ENCODE results near the gene RABGAP1.

GRCh38 chr9:123149067-123149466 is 208.2 kb downstream of the RABGAP1 start:
- TF ChIP-seq CTCF (conservative IDR thresholded peaks at IDR 0.05; ENCODE audit: low read depth in 2 of 2) (no peak), EZH2 (IDR thresholded peaks at IDR 0.05; ENCODE audit: low read depth, unreplicated experiment) (no peak), POLR2AphosphoS5 (IDR thresholded peaks at IDR 0.05; ENCODE audit: low read depth) (no peak), EZH2phosphoT487 (IDR thresholded peaks at IDR 0.05; ENCODE audit: unreplicated experiment) (no peak), REST (IDR thresholded peaks at IDR 0.05; ENCODE audit: unreplicated experiment) (no peak), CREB1 (CRISPR knock-in tag; IDR thresholded peaks at IDR 0.05; ENCODE audit: low read depth) (no peak), ZNF331 (CRISPR knock-in tag; IDR thresholded peaks at IDR 0.05; ENCODE audit: low read depth) (no peak)

Data from GM23338 (cell line).